AG09309 (cell line): ENCODE measurements around the gene SLC5A5.
A peak's percentile ranks its signal among the peaks of the same experiment; 100 is the strongest.

Experiments
- DNase-seq: peaks from one replicate; pipeline ENCODE4 v3.0.0-alpha.2; 2010; ENCODE audit warnings: low read depth
- H3K4me3 ChIP-seq: 2 replicates; pipeline ENCODE4 v1.5.1; 2011; ENCODE audit warnings: mild to moderate bottlenecking, low read depth, low read length, moderate library complexity; ENCODE audit not compliant: control insufficient read depth
- TF ChIP-seq, protein P1 (sequence below): IDR thresholded peaks from 2 replicates; pipeline ENCODE4 v1.5.1; 2011; ENCODE audit warnings: mild to moderate bottlenecking, low read depth, low read length, inconsistent platforms; ENCODE audit not compliant: insufficient read depth, control insufficient read depth; ENCODE audit errors: missing control alignments

Gene SLC5A5

DNA sequence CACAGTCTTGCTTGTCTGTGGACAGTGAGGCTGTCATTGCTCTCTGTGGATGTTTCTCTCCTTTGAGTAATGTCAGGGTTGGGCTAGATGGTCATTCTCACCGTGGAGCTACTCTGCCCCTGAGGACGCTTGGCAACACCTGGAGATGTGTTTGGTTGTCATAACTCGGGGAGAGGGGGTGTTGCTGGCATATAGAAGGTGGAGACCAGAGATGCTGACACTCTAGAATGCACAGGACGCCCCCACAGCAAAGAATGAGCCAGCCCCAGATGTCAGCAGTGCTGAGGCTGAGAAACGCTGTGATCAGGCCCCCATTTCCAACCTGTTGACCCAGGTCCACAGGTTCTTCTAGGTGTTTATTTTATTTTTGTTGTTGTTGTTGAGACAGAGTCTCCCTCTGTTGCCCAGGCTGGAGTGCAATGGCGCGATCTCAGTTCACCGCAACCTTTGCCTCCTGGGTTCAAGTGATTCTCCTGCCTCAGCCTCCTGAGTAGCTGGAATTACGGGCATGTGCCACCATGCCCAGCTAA, 65.7 kb downstream of the SLC5A5 start:
- TF ChIP-seq, protein P1, sequence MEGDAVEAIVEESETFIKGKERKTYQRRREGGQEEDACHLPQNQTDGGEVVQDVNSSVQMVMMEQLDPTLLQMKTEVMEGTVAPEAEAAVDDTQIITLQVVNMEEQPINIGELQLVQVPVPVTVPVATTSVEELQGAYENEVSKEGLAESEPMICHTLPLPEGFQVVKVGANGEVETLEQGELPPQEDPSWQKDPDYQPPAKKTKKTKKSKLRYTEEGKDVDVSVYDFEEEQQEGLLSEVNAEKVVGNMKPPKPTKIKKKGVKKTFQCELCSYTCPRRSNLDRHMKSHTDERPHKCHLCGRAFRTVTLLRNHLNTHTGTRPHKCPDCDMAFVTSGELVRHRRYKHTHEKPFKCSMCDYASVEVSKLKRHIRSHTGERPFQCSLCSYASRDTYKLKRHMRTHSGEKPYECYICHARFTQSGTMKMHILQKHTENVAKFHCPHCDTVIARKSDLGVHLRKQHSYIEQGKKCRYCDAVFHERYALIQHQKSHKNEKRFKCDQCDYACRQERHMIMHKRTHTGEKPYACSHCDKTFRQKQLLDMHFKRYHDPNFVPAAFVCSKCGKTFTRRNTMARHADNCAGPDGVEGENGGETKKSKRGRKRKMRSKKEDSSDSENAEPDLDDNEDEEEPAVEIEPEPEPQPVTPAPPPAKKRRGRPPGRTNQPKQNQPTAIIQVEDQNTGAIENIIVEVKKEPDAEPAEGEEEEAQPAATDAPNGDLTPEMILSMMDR, result no peak
- H3K4me3 ChIP-seq, result no peak overlapping the region
- no peak for DNase-seq

DNA sequence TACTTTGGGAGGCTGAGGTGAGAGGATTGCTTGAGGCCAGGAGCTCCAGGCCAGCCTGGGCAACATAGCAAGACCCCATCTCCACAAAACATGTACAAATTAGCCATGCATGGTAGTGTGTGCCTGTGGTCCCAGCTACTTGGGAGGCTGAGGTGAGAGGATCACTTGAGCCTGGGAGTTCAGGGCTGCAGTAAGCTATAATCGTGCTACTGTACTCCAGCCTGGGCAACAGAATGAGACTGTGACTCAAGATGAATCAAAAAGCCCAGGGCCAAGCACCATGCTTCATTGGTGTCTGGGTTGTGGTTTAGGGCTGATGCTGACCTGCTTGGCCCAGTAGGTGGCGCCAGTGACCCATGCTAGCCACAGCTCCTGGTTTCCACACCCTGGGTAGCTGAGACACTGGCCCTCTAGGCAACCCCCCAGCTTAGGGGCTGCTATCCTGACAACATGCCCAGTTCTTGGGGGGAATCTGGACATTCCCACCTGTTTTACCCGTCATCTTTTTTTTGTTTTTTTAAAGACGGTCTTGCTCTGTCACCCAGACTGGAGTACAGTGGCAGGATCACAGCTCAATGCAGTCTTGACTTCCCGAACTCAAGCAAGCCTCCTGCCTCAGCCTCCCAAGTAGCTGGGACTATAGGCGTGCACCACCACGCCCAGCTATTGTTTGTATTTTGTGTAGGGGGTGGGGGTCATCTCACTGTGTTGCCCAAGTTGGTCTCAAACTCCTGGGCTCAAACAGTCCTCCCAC, 66.5 kb downstream of the SLC5A5 start:
- no peak overlapping the region for H3K4me3 ChIP-seq
- TF ChIP-seq, protein P1, result peak; percentile 97
- peak; percentile 46 for DNase-seq

DNA sequence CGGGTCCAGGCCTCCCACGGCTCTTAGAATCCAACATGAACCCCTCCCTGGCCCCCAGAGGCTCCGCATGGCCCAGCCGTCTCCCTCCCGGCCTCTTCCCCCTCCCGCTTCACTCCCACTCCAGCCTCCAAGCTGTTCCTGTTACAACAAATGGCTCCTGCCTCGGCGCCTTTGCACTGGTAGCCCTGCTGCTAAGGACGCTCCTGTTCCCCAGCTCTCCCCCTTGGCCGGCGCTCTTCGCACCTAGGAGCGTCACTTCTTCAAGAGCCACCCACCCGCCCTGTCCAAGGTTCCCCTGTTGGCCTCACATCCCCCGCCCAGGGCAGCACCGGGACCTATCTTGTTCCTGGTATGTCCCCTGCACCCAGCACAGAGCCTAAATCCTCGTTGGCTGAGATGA, 70.4 kb downstream of the SLC5A5 start:
- TF ChIP-seq, protein P1, result no peak
- no peak for DNase-seq
- H3K4me3 ChIP-seq, result no peak overlapping the region

DNA sequence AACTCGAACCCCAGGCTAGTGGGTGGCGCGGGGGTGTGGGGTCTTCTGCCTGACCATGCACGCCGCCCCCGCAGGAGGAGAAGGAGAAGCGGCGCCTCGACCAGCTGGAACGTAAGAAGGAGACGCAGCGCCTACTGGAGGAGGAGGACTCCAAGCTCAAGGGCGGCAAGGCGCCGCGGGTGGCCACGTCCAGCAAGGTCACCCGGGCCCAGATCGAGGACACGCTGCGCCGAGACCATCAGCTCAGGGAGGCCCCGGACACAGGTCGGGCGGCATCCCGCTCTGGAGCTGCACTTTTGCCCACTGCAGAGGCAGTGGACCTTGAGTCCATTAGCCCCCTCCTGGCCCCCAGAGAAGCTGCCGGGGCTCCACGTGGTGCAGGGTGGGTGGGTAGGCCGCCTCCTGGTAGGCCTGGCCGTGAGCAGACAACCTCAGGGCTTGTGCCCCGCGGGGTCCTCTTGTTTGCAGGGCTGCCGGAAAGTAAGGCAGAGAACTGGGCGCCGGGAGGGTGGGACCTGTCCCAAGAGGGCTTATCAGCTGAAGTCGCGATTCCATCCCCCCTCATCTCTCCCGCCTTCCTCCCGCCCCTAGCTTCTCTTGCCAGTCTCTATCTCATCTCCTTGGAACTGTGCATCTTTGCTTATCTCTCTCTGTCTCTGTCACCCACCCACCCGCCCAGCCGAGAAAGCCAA, 71.0 kb downstream of the SLC5A5 start:
- TF ChIP-seq, protein P1, result no peak
- DNase-seq, result no peak
- H3K4me3 ChIP-seq, result no peak overlapping the region

DNA sequence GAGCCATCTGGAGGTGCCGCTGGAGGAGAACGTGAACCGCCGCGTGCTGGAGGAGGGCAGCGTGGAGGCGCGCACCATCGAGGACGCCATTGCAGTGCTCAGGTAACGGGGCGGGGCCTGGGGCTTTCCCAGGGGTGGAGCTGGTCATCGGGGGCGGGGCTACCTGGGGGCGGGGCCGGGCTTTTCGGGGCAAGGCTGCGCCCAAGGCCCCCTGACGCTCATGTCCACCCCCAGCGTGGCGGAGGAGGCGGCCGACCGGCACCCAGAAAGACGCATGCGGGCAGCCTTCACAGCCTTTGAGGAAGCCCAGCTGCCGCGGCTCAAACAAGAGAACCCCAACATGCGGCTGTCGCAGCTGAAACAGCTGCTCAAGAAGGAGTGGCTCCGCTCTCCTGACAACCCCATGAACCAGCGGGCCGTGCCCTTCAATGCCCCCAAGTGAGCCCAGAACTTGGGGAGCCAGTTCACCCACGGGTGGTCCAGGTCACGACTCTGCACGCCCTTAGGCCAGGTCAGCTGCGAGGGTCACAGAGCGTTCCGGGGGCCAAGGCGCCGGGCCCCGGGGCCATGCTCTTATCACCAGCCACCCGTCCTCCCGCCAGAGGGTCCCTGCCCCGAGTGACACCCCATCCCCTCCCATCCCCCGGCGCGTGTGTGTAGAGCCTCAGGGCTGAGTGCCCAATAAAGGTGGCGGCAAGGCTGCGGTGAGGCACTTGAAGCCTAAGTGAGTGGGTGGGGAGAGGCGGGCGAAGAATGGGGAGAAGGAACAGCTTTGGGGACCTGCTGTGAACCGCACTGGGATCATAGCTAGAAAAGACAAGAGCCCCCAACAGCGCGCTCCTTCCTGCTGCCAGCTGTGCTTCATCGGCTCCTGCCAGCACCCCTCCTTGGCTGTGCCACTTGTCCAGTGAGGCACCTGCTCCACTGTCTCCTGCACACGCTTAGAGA, 71.8 kb downstream of the SLC5A5 start:
- no peak overlapping the region for H3K4me3 ChIP-seq
- DNase-seq, result no peak
- TF ChIP-seq, protein P1, result no peak

DNA sequence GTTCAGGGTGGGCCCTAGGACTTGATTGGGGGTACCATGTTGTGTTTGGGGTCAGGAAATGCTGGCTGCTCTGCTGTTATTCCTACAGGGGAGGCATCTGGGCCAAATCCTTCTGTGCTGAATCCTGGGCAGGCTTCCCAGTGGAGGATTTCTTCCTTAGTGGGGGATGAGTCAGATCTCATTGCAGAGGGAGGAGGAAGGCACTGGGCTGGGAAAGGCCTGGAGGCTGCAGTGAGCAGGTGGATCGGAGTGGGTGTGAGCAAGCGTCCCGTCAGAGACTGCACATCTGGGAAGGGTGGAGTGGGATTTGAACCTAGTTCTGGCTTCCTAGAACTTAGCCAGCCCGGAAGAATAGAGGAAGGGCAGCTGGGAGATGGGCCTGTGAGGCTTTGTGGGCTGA, 72.6 kb downstream of the SLC5A5 start:
- TF ChIP-seq, protein P1, result no peak
- DNase-seq, result peak; percentile 27
- no peak overlapping the region for H3K4me3 ChIP-seq
